Chondrocyte (in vitro differentiated cells): ENCODE measurements around the gene EMD. TPM values are rescaled to one million over a fixed set of nuclear protein-coding genes. Genes with fewer than 3 reads are reported as not detected.

Experiments
- DNase-seq: peaks from one replicate; pipeline ENCODE4 v3.0.0; 2021; ENCODE audit warnings: mixed read lengths, low spot score
- H3K27ac Mint-ChIP-seq: one replicate; pipeline ENCODE4 v1.8.0; 2021; ENCODE audit warnings: mild to moderate bottlenecking, moderate library complexity, mixed read lengths; ENCODE audit not compliant: unreplicated experiment
- H3K27me3 Mint-ChIP-seq: 2 replicates; pipeline ENCODE4 v1.8.0; 2021; ENCODE audit warnings: low read depth, mixed read lengths
- H3K36me3 Mint-ChIP-seq: 2 replicates; pipeline ENCODE4 v1.8.0; 2021; ENCODE audit warnings: low read depth, mixed read lengths
- H3K4me1 Mint-ChIP-seq: 2 replicates; pipeline ENCODE4 v1.8.0; 2021; ENCODE audit warnings: low read depth, mild to moderate bottlenecking, mixed read lengths
- H3K4me3 Mint-ChIP-seq: one replicate; pipeline ENCODE4 v1.8.0; 2021; ENCODE audit warnings: mild to moderate bottlenecking, moderate library complexity, mixed read lengths; ENCODE audit not compliant: unreplicated experiment
- H3K9me3 Mint-ChIP-seq: 2 replicates; pipeline ENCODE4 v1.8.0; 2021; ENCODE audit warnings: low read depth, mixed read lengths
- CTCF ChIP-seq: fragments of 200-600 bp; sonication (generic); IDR thresholded peaks from 2 replicates; pipeline ENCODE4 v1.5.0; 2021; ENCODE audit warnings: antibody characterized with exemption, mild to moderate bottlenecking, moderate library complexity
- long read RNA-seq: library from polyadenylated mRNA; stranded (forward); transcript quantifications from one replicate; pipeline ENCODE4 v2.0.0, GENCODE V29; 2021
- total RNA-seq: library from RNA; stranded (reverse); gene quantifications from 3 replicates; pipeline ENCODE4 v1.2.1, GENCODE V29; 2021

EMD gene
- 66.3 to 81.7 TPM (median 81.1 TPM) in 3 replicates for total RNA-seq
- long read RNA-seq, transcript EMD-202 (6 exons, 1,379 nt): major isoform, 6 of 9 reads
- long read RNA-seq, partial matches to known transcripts: 0 of 9 reads
- long read RNA-seq, other reads (novel, unspliced or antisense): 2 of 9 reads

GRCh38 chrX:154378799-154379568 is at the start of gene EMD:
Gene EMD, plus strand, starts transcription at chrX:154379295. Its CDS starts 190 bp downstream, at chrX:154379485.
- no peaks in the 10 kb centered on the region for H3K27me3 Mint-ChIP-seq
- TF ChIP-seq CTCF: no peak
- peaks cover 44% of the 10 kb centered on the region for H3K4me1 Mint-ChIP-seq
- H3K27ac Mint-ChIP-seq: peak within 1 kb of the TSS; percentile 92
- peaks cover 2% of the 10 kb centered on the region for H3K36me3 Mint-ChIP-seq
- no peaks in the 10 kb centered on the region for H3K9me3 Mint-ChIP-seq
- peak; percentile 99 for DNase-seq
- H3K4me3 Mint-ChIP-seq: peak within 1 kb of the TSS; percentile 81

- Mint-ChIP-seq H3K4me1 (peaks cover 8% of the 10 kb centered on the region), H3K36me3 (no peaks in the 10 kb centered on the region), H3K27me3 (peaks cover 2% of the 10 kb centered on the region), H3K4me3 (no peak overlapping the region), H3K9me3 (no peaks in the 10 kb centered on the region), H3K27ac (no peak overlapping the region)
- no peak for TF ChIP-seq CTCF
- DNase-seq: peak; percentile 92
These were observed 46.5 kb upstream of the EMD start for GRCh38 chrX:154332561-154332960.

- no peak for DNase-seq
- Mint-ChIP-seq H3K4me1 (peaks cover 5% of the 10 kb centered on the region), H3K27me3 (peaks cover 2% of the 10 kb centered on the region), H3K36me3 (no peaks in the 10 kb centered on the region), H3K9me3 (no peaks in the 10 kb centered on the region), H3K4me3 (no peak overlapping the region), H3K27ac (no peak overlapping the region)
- TF ChIP-seq CTCF: no peak
These were observed 46.0 kb upstream of the EMD start for GRCh38 chrX:154333116-154333515.

GRCh38 chrX:154333837-154334271 is 45.2 kb upstream of the EMD start:
- Mint-ChIP-seq H3K4me3 (no peak overlapping the region), H3K9me3 (no peaks in the 10 kb centered on the region), H3K27me3 (peaks cover 2% of the 10 kb centered on the region), H3K4me1 (peaks cover 5% of the 10 kb centered on the region), H3K27ac (no peak overlapping the region), H3K36me3 (no peaks in the 10 kb centered on the region)
- TF ChIP-seq CTCF: no peak
- DNase-seq: peak; percentile 38

GRCh38 chrX:154334496-154334895 is 44.6 kb upstream of the EMD start:
- Mint-ChIP-seq H3K27ac (no peak overlapping the region), H3K9me3 (no peaks in the 10 kb centered on the region), H3K4me1 (peaks cover 4% of the 10 kb centered on the region), H3K4me3 (no peak overlapping the region), H3K36me3 (no peaks in the 10 kb centered on the region), H3K27me3 (peaks cover 2% of the 10 kb centered on the region)
- TF ChIP-seq CTCF: no peak
- DNase-seq: peak; percentile 37
